HTR-8/SVneo (cell line): ENCODE results near the gene COMMD9.
"Not testable (repeated sequence)": the region's sequence is repeated elsewhere in the genome, so short reads cannot be mapped to it uniquely, and the experiment has no call there.

ENCODE experiments used
- DNase-seq: peaks from one replicate; pipeline ENCODE4 v3.0.0; 2011; ENCODE audit warnings: low spot score, mixed read lengths; ENCODE audit not compliant: insufficient read length
- FAIRE-seq: peaks from 2 replicates; lab custom pipeline; 2011; peaks lifted over from hg19 to GRCh38; lab: Jason Lieb, UNC

The COMMD9 gene

DNA sequence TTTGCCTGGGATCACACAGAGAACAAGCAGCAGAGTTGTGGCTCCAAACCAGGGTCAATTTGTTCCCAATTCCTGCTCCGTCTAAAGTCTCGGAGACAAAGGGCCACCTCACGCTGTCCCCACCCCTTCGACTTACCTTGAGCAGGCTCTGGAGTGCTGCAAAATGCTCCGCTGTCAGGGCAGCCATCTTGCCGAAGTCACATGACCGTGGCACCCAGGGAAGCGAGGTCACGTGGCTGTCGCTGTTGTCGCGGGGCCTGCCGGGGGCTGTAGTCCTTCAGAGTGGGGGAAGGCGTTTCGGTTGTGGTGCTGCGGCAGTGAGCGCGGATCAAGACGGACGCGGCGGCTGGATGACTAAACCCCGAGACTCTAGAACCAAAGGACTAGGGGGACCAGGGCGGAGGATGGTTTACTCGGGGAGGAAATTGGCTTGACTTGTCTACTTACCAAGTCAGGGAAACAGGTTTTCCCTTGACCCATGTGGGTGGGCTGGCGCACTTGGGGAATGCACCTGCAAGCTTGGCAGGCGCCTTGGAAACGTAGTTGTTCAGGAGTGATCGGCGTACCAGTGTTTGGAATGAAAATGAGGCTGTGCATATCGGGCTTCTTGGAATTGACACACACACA, at the start of gene COMMD9:
Gene COMMD9, minus strand, starts transcription at position 199 of the 627 bp plus-strand sequence. Its CDS starts 12 bp downstream, at position 187.
- peak; percentile 97 for FAIRE-seq
- peak; percentile 98 for DNase-seq

DNA sequence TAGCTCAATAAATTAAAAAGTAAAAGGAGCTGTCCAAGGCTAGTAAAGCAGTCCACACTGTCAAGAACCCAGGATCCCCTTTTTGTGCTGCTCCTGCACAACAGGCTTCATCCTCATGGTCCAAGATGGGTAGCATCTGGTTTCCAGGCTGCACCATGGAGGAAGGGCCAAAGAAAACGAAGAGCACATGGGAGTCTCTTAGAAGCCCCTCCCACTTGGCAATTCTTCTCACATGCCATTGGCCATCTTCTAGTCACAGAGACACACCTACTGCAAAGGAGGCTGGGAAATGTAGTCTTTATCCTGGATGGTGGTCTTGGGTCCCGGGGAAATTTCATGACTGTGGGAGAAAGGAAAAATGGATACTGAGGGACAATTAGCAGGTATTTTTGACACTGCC, 44.7 kb upstream of the COMMD9 start:
- FAIRE-seq (no peak), DNase-seq (no peak)

DNA sequence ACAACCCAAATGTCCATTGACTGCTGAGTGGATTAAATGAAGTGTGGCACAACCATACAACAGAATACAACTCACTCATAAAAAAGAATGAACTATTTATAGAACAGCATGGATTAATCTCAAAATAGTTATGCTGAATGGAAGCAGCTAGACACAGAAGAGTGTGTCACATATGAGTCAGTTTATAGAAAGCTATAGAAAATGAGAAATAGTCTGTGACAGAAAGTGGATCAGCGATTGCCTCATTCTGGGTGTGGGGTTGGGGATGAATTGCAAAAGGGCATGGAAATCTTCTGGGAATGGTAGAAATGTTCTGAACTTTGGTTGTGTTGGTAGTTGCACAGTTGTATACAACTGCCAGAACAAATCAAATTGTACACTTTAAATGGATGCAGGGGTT, 44.2 kb upstream of the COMMD9 start:
- FAIRE-seq, result no peak

DNA sequence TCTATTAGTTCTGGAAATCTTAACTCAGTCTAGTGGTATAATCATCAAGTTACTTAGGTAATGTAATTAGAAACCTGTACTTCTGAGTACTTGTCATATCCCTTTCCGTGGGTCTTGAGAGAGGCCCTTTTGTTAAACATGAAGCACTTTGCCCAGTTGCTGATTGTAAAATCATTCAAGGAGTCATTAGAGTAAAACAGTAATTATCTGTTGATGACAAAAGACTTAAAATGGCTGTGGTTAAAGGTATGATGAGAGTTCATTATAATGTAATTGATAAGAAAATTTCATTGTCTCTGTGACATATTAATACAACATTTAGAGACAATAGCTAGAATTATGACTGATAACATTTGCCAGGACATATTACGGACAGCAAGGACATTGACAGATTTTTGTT, 41.2 kb upstream of the COMMD9 start:
- FAIRE-seq, result no peak
- DNase-seq, result no peak

More for the DNA sequence above, 44.2 kb upstream of the COMMD9 start:
- no peak for DNase-seq

DNA sequence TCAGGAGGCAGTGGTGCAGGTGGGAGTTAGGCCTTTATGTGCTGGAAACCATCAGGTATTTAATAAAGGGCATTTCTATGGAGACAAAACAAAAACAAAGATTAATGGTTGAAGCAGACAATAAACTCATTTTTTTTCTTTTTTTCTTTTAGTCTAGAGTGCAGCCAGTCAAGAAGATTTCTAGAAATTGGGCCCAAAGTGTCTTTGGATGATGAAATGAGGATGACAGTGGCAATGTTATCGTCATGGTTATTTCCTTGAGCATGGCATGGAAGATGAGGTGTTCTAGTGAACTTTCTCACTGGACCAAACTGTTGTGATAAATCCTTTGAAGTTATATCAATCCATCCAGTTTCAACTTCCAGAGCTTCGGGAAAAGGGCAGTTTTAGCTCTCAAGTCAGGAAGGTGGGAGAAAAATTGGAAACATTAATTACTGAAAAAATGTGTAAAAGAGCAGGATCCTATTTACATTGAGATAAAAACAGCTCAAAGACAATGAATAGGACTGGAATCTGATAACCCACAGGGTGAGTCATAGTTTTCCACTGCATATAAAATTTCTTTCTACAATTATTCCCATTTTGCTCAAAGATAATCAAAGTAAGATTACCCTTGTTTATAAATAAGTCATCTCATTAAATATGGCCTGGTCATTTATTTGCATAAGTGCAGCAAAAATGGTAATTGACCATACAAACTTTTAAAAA, 39.9 kb upstream of the COMMD9 start:
- no peak for FAIRE-seq
- no peak for DNase-seq

DNA sequence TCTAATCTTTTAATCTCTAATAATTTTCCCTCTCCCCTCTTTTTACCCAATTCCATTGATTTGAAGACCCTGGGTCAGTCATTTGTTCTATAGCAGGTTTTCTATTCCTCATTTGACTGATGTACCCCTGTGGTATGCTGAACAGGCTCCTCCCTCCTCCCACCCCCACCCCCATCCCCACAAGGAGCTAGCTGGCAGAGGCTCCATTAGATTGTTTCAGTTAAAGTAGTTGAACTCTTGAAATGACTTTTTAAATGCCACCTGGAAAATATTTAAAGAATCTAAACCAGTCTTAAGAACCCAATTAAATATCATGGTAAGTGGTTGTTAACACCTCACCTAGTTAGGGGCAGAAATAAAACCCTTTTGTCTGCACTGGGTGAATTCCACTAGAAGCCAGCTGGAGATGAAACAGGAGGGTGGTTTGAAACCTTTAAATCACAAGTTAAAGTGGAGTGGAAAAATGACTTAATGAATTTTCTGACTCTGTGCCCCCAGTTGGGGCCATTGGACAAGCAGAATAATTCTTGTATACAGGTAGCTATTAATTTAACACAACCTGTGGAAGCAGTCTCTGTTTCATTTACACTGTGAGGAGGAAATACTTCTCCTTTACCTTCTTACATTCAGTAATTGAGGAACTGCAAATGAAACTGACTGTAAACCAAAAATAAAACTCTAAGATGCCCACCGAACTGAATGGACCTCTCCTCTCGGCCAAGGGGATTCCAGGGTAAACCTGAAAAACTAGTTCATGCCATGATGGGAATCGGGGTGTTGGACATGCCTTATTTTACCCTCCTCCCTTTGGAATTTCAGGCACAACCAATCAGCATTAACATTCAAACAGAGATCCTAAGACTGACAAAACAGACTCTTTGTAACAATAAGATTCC, 37.5 kb upstream of the COMMD9 start:
- no peak for FAIRE-seq
- no peak for DNase-seq

DNA sequence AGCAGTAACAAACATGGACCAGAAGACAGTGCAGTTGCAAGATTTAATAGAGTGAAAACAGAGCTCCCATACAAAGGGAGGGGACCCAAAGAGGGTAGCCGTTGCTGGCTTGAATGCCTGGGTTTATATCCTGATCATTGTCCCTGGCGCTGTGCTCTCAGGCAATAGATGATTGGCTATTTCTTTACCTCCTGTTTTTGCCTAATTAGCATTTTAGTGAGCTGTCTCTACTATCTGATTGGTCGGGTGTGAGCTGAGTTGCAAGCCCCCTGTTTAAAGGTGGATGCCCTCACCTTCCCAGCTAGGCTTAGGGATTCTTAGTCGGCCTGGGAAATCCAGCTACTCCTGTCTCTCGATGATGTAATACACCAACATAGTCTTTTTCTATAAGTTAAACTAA, 36.2 kb upstream of the COMMD9 start:
- FAIRE-seq, DNase-seq: not testable (repeated sequence)

DNA sequence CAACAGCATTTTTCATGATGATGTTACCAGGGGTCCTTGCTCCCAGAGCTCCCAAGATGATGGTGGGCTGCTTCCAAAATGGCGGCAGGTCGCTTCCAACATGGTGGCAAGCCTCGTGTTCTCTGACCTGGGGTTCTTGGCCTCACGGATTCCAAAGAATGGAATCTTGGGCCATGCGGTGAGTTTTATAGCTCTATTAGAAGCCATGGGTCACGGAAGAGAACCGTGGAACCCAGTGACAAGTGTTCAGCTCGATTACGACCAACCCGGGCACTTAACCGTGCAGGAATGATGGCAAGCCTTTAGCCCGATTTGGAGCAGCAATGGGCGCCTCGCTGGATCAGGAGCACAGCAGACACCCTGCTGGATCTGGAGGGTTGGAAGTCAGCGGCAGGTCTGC, 35.7 kb upstream of the COMMD9 start:
- not testable (repeated sequence) for FAIRE-seq

DNA sequence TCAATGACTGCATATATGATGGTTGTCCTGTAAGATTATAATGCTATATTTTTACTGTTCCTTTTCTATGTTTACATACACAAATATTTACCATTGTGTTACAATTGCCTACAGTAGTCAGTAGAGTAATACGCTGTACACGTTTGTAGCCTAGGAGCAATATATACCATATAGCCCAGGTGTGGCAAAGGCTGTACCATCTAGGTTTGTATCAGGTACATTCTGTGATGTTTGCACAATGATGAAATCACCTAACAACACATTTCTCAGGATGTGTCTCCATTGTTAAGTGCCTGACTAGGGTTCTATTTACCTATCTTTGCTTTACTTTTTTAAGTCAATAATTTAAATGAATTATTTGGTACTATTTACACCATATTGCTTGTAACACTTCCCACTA, 28.8 kb upstream of the COMMD9 start:
- FAIRE-seq (no peak), DNase-seq (no peak)

More for the DNA sequence above, 35.7 kb upstream of the COMMD9 start:
- DNase-seq, result not testable (repeated sequence)

DNA sequence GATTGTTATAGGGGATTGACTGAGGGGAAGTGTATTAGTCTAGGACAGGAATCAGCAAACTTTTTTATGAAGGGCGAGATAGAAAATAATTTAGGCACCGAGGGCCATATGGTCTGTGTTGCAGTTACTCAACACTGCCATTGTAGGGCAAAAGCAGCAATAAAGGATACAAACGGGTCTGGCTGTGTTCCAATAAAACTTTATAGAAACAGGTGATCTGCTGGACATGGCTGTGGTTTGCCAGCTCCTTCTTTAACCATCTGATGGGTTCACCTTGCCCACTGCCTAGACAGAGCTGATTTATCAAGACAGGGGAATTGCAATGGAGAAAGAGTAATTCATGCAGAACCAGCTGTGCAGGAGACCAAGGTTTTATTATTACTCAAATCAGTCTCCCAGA, 26.8 kb upstream of the COMMD9 start:
- FAIRE-seq (no peak), DNase-seq (no peak)

DNA sequence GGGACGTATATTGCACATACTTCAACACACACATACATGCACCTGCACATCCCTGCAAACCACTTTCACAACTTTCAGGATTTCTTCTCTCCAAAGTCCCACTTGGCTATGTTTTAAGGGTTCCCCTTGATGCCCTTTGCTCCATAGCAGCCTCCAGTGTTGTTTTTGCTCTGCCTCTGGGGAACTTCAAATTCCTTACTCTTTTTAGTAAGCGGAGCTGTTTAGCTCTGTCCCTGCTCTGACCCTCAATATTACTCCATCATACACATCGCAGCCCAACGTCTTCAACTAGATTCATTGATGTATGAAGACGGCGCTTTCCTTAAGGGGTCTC, 25.2 kb upstream of the COMMD9 start:
- no peak for FAIRE-seq

DNA sequence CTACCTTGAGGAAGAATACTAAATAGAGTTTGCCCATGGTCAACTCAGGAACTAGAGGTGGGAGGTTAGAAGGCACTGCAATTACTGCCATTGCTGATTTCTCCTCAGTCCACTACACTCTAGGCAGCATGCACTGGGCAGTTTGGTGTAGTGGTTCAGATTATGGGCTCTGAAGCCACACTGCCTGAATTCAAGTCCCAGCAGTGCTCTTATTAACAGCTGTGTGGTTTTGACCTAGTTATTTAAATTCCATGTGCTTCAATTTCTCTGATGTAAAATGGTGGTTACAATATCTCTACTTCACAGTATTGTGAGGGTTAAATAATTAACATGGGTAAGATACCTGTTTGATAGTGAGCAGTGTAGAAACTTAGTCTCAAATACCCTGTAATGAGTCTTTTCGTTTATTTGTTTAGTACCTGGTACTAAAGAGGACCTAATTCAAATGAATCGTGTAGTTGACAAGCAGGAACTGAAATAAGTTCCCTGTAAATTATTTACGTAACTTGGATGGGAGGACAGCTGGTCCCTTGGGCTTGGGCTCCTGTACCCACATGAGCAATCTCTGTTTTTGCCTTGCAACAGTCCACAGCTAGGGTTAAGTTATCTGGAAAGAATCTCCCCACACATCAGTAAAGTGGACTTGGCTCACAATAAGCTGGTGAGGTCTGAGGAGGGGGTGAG, 24.7 kb upstream of the COMMD9 start:
- FAIRE-seq, result no peak
- DNase-seq, result no peak

More for the DNA sequence above, 25.2 kb upstream of the COMMD9 start:
- DNase-seq, result no peak

DNA sequence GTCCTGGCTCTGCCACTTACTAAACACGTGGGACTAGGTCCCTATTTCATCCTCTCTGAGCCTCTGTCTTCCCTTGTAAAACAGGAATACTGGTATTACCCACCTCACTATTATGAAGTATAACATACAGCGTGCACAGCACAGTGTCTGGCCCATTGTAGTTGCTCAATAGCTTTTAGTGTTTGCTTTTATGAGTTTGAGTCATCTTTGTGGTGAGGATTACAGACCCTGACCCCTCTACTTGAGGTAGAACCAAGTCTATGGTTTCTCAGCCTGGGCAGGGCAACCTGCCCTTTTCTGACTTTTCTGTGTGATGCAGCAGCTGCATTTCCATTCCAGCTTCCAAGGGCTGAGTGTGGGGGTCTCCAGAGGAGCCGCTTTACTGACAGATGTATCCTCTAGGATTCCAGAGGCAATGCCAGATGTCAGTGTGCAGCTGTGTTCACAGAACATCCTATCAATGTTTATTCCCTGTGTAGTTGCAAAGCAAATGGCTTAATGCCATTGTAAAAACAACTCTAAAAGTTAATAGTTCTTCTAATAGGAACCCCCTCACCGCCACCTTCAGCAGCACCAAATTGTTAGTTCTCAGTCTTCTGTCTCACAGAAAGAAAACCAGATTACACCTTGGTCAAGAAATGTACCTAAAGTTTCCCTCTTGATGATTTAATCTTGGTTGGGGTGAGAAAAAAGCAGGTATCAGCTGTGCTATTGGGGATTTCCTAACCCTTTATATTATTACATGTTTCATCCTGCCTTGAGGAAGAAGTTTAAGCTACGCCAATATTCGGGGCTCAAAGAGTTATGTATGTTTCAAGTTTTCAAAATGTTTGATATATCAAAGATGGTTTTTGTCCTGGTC, 23.6 kb upstream of the COMMD9 start:
- no peak for DNase-seq
- FAIRE-seq, result no peak

DNA sequence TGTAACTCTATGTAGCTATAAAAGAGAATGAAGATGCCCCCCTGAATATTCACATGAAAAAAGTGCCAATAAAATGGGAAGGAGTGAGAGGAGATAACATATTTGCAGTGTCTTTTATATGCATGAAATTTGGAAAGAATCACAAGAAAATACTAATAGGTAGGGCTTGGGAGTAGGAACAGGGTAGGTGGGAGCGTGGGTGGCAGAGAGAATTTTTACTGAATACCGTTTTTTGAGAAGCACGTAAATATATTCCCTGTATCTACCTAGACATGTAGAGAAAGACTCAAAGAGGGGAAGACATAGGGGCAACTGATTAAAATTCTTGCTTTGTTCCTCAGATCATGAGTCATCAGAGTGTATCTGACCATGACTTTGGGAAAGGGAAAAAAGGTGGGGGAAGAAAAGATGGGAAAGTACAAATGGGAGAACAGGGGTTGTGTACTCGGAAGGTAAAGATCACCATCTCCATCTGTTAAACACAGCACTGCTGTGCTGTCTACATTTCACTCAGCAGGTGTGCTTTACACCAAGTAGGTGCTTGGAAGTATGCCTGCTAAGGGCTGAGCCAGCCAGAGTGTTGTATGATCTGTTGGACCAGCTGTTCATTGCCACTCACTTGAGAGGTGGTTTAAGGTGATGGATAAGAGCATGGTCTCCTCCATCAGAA, 22.8 kb upstream of the COMMD9 start:
- FAIRE-seq, result peak; percentile 76
- DNase-seq, result no peak

DNA sequence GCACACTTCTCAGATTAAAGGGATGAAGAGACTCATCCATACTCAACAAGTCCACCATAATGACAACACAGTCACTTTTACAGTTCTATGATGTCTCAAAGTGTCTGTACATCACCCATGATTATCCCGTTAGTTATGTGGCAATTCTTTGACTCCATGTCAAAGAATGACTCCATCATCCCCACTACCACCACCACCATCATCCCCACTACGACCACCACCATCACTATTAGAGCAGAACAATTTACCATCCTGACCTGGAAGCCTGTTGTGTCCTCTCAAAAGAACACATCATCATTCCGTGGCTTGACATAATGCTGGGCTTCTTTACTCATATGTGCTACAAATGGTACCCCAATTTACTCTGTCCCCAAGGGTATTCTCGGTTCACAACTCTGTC, 20.6 kb upstream of the COMMD9 start:
- FAIRE-seq (peak; percentile 100), DNase-seq (no peak)

DNA sequence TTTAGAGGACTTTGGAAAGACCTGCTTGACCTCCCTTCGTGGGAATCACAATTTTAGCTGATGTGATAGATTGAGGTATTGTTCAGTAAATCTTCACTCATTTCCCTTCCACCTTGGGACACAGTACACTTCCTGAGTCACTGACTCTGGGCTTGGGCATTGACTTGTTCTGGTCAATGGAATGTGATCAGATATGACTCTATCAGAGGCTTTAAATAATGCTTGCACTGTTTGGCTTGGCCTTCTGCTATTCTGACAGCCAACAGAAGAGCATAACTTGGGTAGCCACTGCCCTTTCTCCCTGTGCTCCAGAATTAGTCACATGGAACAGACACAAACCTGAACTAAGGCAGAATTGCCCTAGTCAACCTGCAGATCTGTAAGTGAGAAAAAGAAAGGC, 19.4 kb upstream of the COMMD9 start:
- no peak for DNase-seq
- no peak for FAIRE-seq

DNA sequence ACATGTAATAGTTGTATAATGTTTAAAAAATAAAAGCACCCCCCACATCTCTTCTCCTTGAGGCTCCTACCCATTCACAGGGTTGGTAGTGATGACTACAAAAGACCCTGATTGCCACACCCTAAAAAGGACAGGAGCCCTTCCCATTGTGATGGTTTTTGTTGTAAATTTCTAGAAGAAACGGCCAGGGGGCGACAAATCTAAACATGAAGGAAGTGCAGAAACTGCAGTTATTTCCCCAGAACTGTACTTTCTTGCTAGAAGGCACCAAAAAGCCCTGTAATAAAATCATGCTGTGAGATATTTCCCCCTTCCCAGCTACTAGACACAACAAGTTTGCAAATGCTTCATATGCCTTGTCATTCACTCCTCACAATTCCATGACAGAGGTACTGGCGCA, 17.7 kb upstream of the COMMD9 start:
- FAIRE-seq, result no peak
- no peak for DNase-seq

DNA sequence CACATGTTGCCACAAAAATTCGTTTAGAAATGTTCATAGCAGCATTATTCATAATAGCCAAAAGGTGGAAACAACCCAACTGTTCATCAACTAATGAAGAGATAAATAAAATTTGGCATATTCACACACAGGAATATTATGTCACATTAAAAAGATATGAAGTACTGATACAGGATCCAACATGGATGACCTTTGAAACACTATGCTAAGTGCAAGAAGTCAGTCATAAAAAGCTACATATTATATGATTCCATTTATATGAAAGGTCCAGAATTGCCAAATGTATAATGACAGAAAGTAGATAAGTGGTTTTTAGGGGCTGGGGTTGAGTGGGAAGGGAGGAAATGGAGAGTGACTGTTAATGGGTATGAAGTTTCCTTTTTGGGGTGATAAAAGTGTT, 15.8 kb upstream of the COMMD9 start:
- FAIRE-seq, result no peak
- no peak for DNase-seq

DNA sequence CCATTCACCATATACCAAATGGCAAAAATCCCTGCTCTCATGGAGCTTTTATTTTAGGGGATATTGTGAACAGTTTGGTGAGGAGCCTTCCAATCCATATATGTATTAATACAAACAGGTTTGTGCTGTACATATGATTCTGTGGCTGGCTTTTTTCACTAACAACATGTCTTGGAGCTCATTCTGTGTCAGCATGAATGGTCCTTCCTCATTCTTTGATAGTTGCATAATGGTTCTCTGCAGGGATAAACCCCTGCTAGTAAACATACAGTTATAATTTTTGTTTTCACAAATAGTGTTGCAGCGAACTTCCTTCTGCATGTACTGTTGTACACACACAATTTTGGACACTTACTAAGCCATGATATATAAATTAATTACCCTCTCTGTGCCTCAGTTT, 15.1 kb upstream of the COMMD9 start:
- no peak for DNase-seq
- no peak for FAIRE-seq
